NK-92 (cell line): Measurements from ENCODE around the gene AOC1.
"Not testable (repeated sequence)": the region's sequence is repeated elsewhere in the genome, so short reads cannot be mapped to it uniquely, and the experiment has no call there.

Experiments used
- DNase-seq: peaks from one replicate; lab custom pipeline; 2025; ENCODE audit not compliant: unreplicated experiment; lab: John Stamatoyannopoulos, UW

AOC1 gene

GRCh38 chr7:150891740-150892139 lies 39.4 kb downstream of the AOC1 start:
- DNase-seq, result no peak

- DNase-seq, result no peak
Measured at GRCh38 chr7:150895809-150896208, 43.5 kb downstream of the AOC1 start.

- DNase-seq, result no peak
Measured at GRCh38 chr7:150896562-150897209, 44.4 kb downstream of the AOC1 start.

GRCh38 chr7:150897502-150898474 lies 45.5 kb downstream of the AOC1 start:
- DNase-seq, result no peak

- DNase-seq, result no peak
Measured at GRCh38 chr7:150898475-150899011, 46.2 kb downstream of the AOC1 start.

GRCh38 chr7:150900675-150901074 lies 48.4 kb downstream of the AOC1 start:
- DNase-seq, result no peak

- DNase-seq, result no peak
Measured at GRCh38 chr7:150901160-150902035, 49.1 kb downstream of the AOC1 start.

- DNase-seq, result no peak
Measured at GRCh38 chr7:150902078-150903033, 50.0 kb downstream of the AOC1 start.

- DNase-seq, result no peak
Measured at GRCh38 chr7:150903606-150904005, 51.3 kb downstream of the AOC1 start.

- DNase-seq, result no peak
Measured at GRCh38 chr7:150904011-150904909, 51.9 kb downstream of the AOC1 start.

GRCh38 chr7:150908173-150908572 lies 55.9 kb downstream of the AOC1 start:
- no peak for DNase-seq

- no peak for DNase-seq
Measured at GRCh38 chr7:150909200-150909995, 57.1 kb downstream of the AOC1 start.

GRCh38 chr7:150910305-150910995 lies 58.1 kb downstream of the AOC1 start:
- DNase-seq, result not testable (repeated sequence)

GRCh38 chr7:150910996-150911422 lies 58.7 kb downstream of the AOC1 start:
- DNase-seq, result no peak
